ENCODE data around the gene RIMKLA. TPM values are rescaled to one million over a fixed set of nuclear protein-coding genes. Genes with fewer than 3 reads are reported as not detected.

The RIMKLA gene
- total and polyA plus RNA-seq, 2 experiments from 2014 or later, result 4.1 to 6.6 TPM

GRCh38 chr1:42456010-42456753 lies 75.6 kb downstream of the RIMKLA start, which contains the start of the genes PPCS and ZMYND12:
PPCS (plus strand) TSS chr1:42456543; CDS start chr1:42456566, 23 bp downstream.
ZMYND12 (minus strand) TSS chr1:42456022; CDS start chr1:42455997, 25 bp downstream.
- peak within 1 kb of the TSS; percentile 96 for H3K4me3 ChIP-seq
- H3K4me3 Mint-ChIP-seq, result peak within 1 kb of the TSS; percentile 88
- peak within 1 kb of the TSS; percentile 94 for H3K27ac ChIP-seq (ENCODE audit: low read depth)
- H3K4me1 Mint-ChIP-seq, result peaks cover 8% of the 10 kb centered on the region
- H3K27ac Mint-ChIP-seq, result peak within 1 kb of the TSS; percentile 91
- H3K79me2 ChIP-seq (replicated peaks; ENCODE audit: insufficient read depth), result peaks cover 19% of the 10 kb centered on the region; the same call in 1 of the 2 replicates
- 0 out of 2 replicates have a peak, but pooled peaks cover 12% of the 10 kb centered on the region for H3F3A ChIP-seq (replicated peaks; ENCODE audit: low read depth)
- DNase-seq (ENCODE audit: low spot score) (peak; percentile 84), ATAC-seq (peak; percentile 86)
- peak within 1 kb of the TSS; percentile 100 for H2AFZ ChIP-seq
- TF ChIP-seq POLR2AphosphoS5 (IDR thresholded peaks at IDR 0.05; ENCODE audit: low read depth) (peak; percentile 68), ETS1 (IDR thresholded peaks at IDR 0.05) (0 out of 2 replicates have a peak, but pooled peaks have one; percentile 28), CREB1 (CRISPR knock-in tag; IDR thresholded peaks at IDR 0.05; ENCODE audit: low read depth) (peak; percentile 53; the same call in 1 of the 2 replicates), ZNF114 (CRISPR knock-in tag; IDR thresholded peaks at IDR 0.05) (no peak), REST (IDR thresholded peaks at IDR 0.05; ENCODE audit: unreplicated experiment) (no peak)
- no peaks in the 10 kb centered on the region; the same call in 1 of the 2 replicates for H3K36me3 ChIP-seq (ENCODE audit: insufficient read depth)
- H3K27me3 Mint-ChIP-seq (ENCODE audit: insufficient read depth, low read depth, poor library complexity), result peaks cover 12% of the 10 kb centered on the region
- peaks cover 13% of the 10 kb centered on the region for H3K4me1 ChIP-seq (ENCODE audit: insufficient read depth)
- peaks cover 27% of the 10 kb centered on the region for H3K36me3 Mint-ChIP-seq (ENCODE audit: low read depth)
- no peaks in the 10 kb centered on the region for H3K27me3 ChIP-seq (ENCODE audit: insufficient read depth)
- no peaks in the 10 kb centered on the region for H3K9me3 Mint-ChIP-seq
- no peaks in the 10 kb centered on the region for H4K20me1 ChIP-seq (replicated peaks; ENCODE audit: insufficient read depth)
- no peaks in the 10 kb centered on the region for H3K9me2 ChIP-seq (ENCODE audit: insufficient read depth)
- H3K4me2 ChIP-seq, result peak within 1 kb of the TSS; percentile 93

- H3K27me3 Mint-ChIP-seq (ENCODE audit: insufficient read depth, low read depth, poor library complexity), result peaks cover 12% of the 10 kb centered on the region
- peak; percentile 72 for DNase-seq (ENCODE audit: low spot score)
- peak; percentile 71 for ATAC-seq
These were observed 76.1 kb downstream of the RIMKLA start for GRCh38 chr1:42456754-42457089.

More at GRCh38 chr1:42456754-42457089, 76.1 kb downstream of the RIMKLA start:
- TF ChIP-seq JUNB (IDR thresholded peaks at IDR 0.05; ENCODE audit: unreplicated experiment) (no peak), ZNF114 (CRISPR knock-in tag; IDR thresholded peaks at IDR 0.05) (no peak)
- Histone ChIP-seq H2AFZ (peak overlapping the region; percentile 100), H3K4me3 (peak overlapping the region; percentile 96), H4K20me1 (replicated peaks; ENCODE audit: insufficient read depth) (no peaks in the 10 kb centered on the region), H3F3A (replicated peaks; ENCODE audit: low read depth) (0 out of 2 replicates have a peak, but pooled peaks cover 12% of the 10 kb centered on the region), H3K27ac (ENCODE audit: low read depth) (peak overlapping the region; percentile 94), H3K4me1 (ENCODE audit: insufficient read depth) (peaks cover 9% of the 10 kb centered on the region), H3K27me3 (ENCODE audit: insufficient read depth) (no peaks in the 10 kb centered on the region), H3K36me3 (ENCODE audit: insufficient read depth) (no peaks in the 10 kb centered on the region; the same call in 1 of the 2 replicates), H3K4me2 (peak overlapping the region; percentile 93), H3K9me2 (ENCODE audit: insufficient read depth) (no peaks in the 10 kb centered on the region), H3K79me2 (replicated peaks; ENCODE audit: insufficient read depth) (peaks cover 19% of the 10 kb centered on the region; the same call in 1 of the 2 replicates)
- Mint-ChIP-seq H3K4me3 (peak overlapping the region; percentile 88), H3K9me3 (no peaks in the 10 kb centered on the region), H3K4me1 (peaks cover 9% of the 10 kb centered on the region), H3K36me3 (ENCODE audit: low read depth) (peaks cover 27% of the 10 kb centered on the region), H3K27ac (peak overlapping the region; percentile 77)

Measured in GM23338 (cell line).